C1 segment of cervical spinal cord (tissue), 14 donors: ENCODE data around the gene CPOX.

Experiments
- DNase-seq, 14 donors: peaks; one replicate each; lab custom pipeline; 2025; lab: John Stamatoyannopoulos, UW

Gene CPOX

GRCh38 chr3:98596087-98596486 is 2.7 kb upstream of the CPOX start:
- DNase-seq: no peak

GRCh38 chr3:98594628-98595324 is 1.4 kb upstream of the CPOX start:
- DNase-seq: no peak

GRCh38 chr3:98592345-98592935 is 971 bp downstream of the CPOX start:
- no peak for DNase-seq

GRCh38 chr3:98589331-98590036 is 3.9 kb downstream of the CPOX start:
- no peak for DNase-seq

- no peak for DNase-seq
Measured at GRCh38 chr3:98588065-98588464, 5.3 kb downstream of the CPOX start.

GRCh38 chr3:98587654-98588053 is 5.8 kb downstream of the CPOX start:
- DNase-seq: no peak

GRCh38 chr3:98584547-98584946 is 8.9 kb downstream of the CPOX start:
- no peak for DNase-seq

- DNase-seq: no peak
Measured at GRCh38 chr3:98583766-98584165, 9.6 kb downstream of the CPOX start.

- no peak for DNase-seq
Measured at GRCh38 chr3:98582042-98582441, 11.4 kb downstream of the CPOX start.

- DNase-seq: peak in 1 of 14 donors; percentile 44
Measured at GRCh38 chr3:98581474-98581873, 11.9 kb downstream of the CPOX start.

GRCh38 chr3:98580401-98581386 is 12.7 kb downstream of the CPOX start:
- no peak for DNase-seq

GRCh38 chr3:98577178-98577895 is 16.1 kb downstream of the CPOX start:
- no peak for DNase-seq

GRCh38 chr3:98574132-98574531 is 19.3 kb downstream of the CPOX start:
- no peak for DNase-seq

- DNase-seq: no peak
Measured at GRCh38 chr3:98573181-98573728, 20.2 kb downstream of the CPOX start.

- no peak for DNase-seq
Measured at GRCh38 chr3:98568402-98568801, 25.0 kb downstream of the CPOX start.

GRCh38 chr3:98567666-98568270 is 25.6 kb downstream of the CPOX start:
- DNase-seq: no peak

- DNase-seq: no peak
Measured at GRCh38 chr3:98565843-98566242, 27.6 kb downstream of the CPOX start.

GRCh38 chr3:98565237-98565643 is 28.2 kb downstream of the CPOX start:
- DNase-seq: no peak

- DNase-seq: no peak
Measured at GRCh38 chr3:98564282-98565005, 29.0 kb downstream of the CPOX start.
